ENCODE data around the gene RABL2A.
"Not testable (repeated sequence)": the region's sequence is repeated elsewhere in the genome, so short reads cannot be mapped to it uniquely, and the experiment has no call there.

Gene RABL2A

GRCh38 chr2:113626616-113627330 is at the start of gene RABL2A:
RABL2A (plus strand) TSS chr2:113627266; CDS start chr2:113628607, 1,341 bp downstream.
- DNase-seq (ENCODE audit: low spot score) (peak; percentile 76), ATAC-seq (ENCODE audit: low read depth) (peak; percentile 95)
- not testable (repeated sequence) for H3K27me3 ChIP-seq (ENCODE audit: insufficient read depth, poor library complexity, severe bottlenecking); H3K36me3 ChIP-seq (ENCODE audit: low read depth); H3K4me1 ChIP-seq (ENCODE audit: insufficient read depth, poor library complexity, severe bottlenecking); H3K9me3 ChIP-seq (ENCODE audit: severe bottlenecking); H3K27ac ChIP-seq (ENCODE audit: poor library complexity, severe bottlenecking)
- H3K4me3 ChIP-seq (ENCODE audit: severe bottlenecking): peak within 1 kb of the TSS; percentile 53

DNA sequence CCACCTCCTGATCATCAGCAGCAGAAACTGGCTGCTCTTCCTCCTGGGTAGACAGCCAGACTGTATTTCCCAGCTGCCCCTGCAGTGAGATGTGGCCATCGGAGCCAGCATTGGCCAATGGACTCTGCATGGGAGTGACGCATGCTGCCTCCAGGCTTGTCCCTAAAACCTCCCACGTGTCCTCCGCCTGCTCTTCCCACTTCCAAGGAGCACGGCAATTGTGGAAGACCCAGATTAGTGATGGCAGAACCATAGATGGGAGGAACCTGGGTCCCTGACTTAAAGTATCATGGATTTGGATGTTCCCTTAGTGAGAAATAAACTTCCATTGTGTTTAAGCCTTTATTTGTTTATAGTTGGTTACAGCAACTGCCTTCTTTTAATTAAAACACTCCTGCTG is 48.6 kb upstream of the RABL2A start:
- DNase-seq (ENCODE audit: low spot score); H3K27ac ChIP-seq (ENCODE audit: poor library complexity, severe bottlenecking); H3K9me3 ChIP-seq (ENCODE audit: severe bottlenecking); H3K27me3 ChIP-seq (ENCODE audit: insufficient read depth, poor library complexity, severe bottlenecking); H3K36me3 ChIP-seq (ENCODE audit: low read depth); H3K4me1 ChIP-seq (ENCODE audit: insufficient read depth, poor library complexity, severe bottlenecking); ATAC-seq (ENCODE audit: low read depth); H3K4me3 ChIP-seq (ENCODE audit: severe bottlenecking): not testable (repeated sequence)

DNA sequence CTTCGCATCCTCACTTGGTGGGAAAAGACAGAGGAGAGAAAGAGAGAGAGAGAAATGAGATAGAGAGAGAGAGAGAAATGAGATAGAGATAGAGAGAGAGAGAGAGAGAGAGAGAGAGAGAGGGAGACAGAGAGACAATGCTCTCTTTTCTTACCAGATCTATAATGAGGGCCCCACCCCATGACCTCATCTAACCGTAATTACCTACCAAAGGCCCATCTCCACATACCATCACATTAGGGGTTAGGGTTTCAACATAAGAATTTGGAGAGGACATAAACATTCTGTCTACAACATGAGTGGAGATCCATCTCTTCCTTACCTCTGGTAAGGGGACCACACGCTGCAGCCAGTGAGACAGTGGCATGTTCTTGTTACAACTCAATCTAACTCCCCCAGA is 44.6 kb upstream of the RABL2A start:
- not testable (repeated sequence) for H3K4me1 ChIP-seq (ENCODE audit: insufficient read depth, poor library complexity, severe bottlenecking); ATAC-seq (ENCODE audit: low read depth); H3K27me3 ChIP-seq (ENCODE audit: insufficient read depth, poor library complexity, severe bottlenecking); DNase-seq (ENCODE audit: low spot score); H3K36me3 ChIP-seq (ENCODE audit: low read depth); H3K4me3 ChIP-seq (ENCODE audit: severe bottlenecking); H3K9me3 ChIP-seq (ENCODE audit: severe bottlenecking); H3K27ac ChIP-seq (ENCODE audit: poor library complexity, severe bottlenecking)

- H3K27ac ChIP-seq (ENCODE audit: poor library complexity, severe bottlenecking): peak overlapping the region; percentile 33
- H3K27me3 ChIP-seq (ENCODE audit: insufficient read depth, poor library complexity, severe bottlenecking); H3K4me1 ChIP-seq (ENCODE audit: insufficient read depth, poor library complexity, severe bottlenecking); H3K9me3 ChIP-seq (ENCODE audit: severe bottlenecking); H3K36me3 ChIP-seq (ENCODE audit: low read depth); ATAC-seq (ENCODE audit: low read depth): not testable (repeated sequence)
- DNase-seq (ENCODE audit: low spot score): peak; percentile 84
- H3K4me3 ChIP-seq (ENCODE audit: severe bottlenecking): peak overlapping the region; percentile 46
These were observed 43.4 kb upstream of the RABL2A start for GRCh38 chr2:113583521-113584225.

- Histone ChIP-seq H3K4me3 (ENCODE audit: severe bottlenecking) (peak overlapping the region; percentile 46), H3K27ac (ENCODE audit: poor library complexity, severe bottlenecking) (peak overlapping the region; percentile 33)
- H3K9me3 ChIP-seq (ENCODE audit: severe bottlenecking); ATAC-seq (ENCODE audit: low read depth); DNase-seq (ENCODE audit: low spot score); H3K27me3 ChIP-seq (ENCODE audit: insufficient read depth, poor library complexity, severe bottlenecking); H3K36me3 ChIP-seq (ENCODE audit: low read depth); H3K4me1 ChIP-seq (ENCODE audit: insufficient read depth, poor library complexity, severe bottlenecking): not testable (repeated sequence)
These were observed 42.6 kb upstream of the RABL2A start for GRCh38 chr2:113584311-113585092.

DNA sequence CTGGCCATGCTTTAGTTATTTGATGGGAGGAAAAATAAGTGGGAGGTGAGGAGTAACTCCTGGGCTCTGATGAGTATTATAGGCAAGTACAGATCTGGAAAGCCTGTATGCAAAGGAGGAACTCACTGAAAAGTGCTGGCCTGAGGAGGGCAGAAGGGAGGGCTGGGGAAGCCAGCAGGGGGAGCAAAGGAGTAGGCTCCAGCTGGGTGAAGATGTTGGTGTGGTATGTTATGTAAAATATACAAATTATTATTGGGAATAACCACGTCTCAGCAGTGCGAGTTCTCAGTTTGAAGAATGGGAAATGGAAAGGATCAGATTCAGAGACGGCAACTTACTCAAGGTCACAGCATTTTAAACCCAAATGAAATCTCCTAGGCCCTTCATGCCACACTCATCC is 39.9 kb upstream of the RABL2A start:
- not testable (repeated sequence) for H3K4me3 ChIP-seq (ENCODE audit: severe bottlenecking); H3K27me3 ChIP-seq (ENCODE audit: insufficient read depth, poor library complexity, severe bottlenecking); H3K4me1 ChIP-seq (ENCODE audit: insufficient read depth, poor library complexity, severe bottlenecking); ATAC-seq (ENCODE audit: low read depth); H3K9me3 ChIP-seq (ENCODE audit: severe bottlenecking); DNase-seq (ENCODE audit: low spot score); H3K27ac ChIP-seq (ENCODE audit: poor library complexity, severe bottlenecking); H3K36me3 ChIP-seq (ENCODE audit: low read depth)
- TF ChIP-seq, protein P1, sequence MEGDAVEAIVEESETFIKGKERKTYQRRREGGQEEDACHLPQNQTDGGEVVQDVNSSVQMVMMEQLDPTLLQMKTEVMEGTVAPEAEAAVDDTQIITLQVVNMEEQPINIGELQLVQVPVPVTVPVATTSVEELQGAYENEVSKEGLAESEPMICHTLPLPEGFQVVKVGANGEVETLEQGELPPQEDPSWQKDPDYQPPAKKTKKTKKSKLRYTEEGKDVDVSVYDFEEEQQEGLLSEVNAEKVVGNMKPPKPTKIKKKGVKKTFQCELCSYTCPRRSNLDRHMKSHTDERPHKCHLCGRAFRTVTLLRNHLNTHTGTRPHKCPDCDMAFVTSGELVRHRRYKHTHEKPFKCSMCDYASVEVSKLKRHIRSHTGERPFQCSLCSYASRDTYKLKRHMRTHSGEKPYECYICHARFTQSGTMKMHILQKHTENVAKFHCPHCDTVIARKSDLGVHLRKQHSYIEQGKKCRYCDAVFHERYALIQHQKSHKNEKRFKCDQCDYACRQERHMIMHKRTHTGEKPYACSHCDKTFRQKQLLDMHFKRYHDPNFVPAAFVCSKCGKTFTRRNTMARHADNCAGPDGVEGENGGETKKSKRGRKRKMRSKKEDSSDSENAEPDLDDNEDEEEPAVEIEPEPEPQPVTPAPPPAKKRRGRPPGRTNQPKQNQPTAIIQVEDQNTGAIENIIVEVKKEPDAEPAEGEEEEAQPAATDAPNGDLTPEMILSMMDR (IDR thresholded peaks at IDR 0.05; ENCODE audit: poor library complexity, severe bottlenecking): peak; percentile 41

- not testable (repeated sequence) for H3K36me3 ChIP-seq (ENCODE audit: low read depth); H3K27me3 ChIP-seq (ENCODE audit: insufficient read depth, poor library complexity, severe bottlenecking); H3K9me3 ChIP-seq (ENCODE audit: severe bottlenecking); H3K4me3 ChIP-seq (ENCODE audit: severe bottlenecking); DNase-seq (ENCODE audit: low spot score); ATAC-seq (ENCODE audit: low read depth); H3K4me1 ChIP-seq (ENCODE audit: insufficient read depth, poor library complexity, severe bottlenecking); H3K27ac ChIP-seq (ENCODE audit: poor library complexity, severe bottlenecking)
These were observed 37.5 kb upstream of the RABL2A start for GRCh38 chr2:113589591-113589990.

GRCh38 chr2:113591926-113592325 is 35.1 kb upstream of the RABL2A start:
- not testable (repeated sequence) for DNase-seq (ENCODE audit: low spot score); H3K4me3 ChIP-seq (ENCODE audit: severe bottlenecking); H3K27me3 ChIP-seq (ENCODE audit: insufficient read depth, poor library complexity, severe bottlenecking); H3K27ac ChIP-seq (ENCODE audit: poor library complexity, severe bottlenecking); H3K9me3 ChIP-seq (ENCODE audit: severe bottlenecking); H3K36me3 ChIP-seq (ENCODE audit: low read depth); H3K4me1 ChIP-seq (ENCODE audit: insufficient read depth, poor library complexity, severe bottlenecking); ATAC-seq (ENCODE audit: low read depth)

GRCh38 chr2:113593280-113593679 is 33.8 kb upstream of the RABL2A start:
- H3K36me3 ChIP-seq (ENCODE audit: low read depth); H3K4me1 ChIP-seq (ENCODE audit: insufficient read depth, poor library complexity, severe bottlenecking); H3K9me3 ChIP-seq (ENCODE audit: severe bottlenecking); DNase-seq (ENCODE audit: low spot score); H3K27me3 ChIP-seq (ENCODE audit: insufficient read depth, poor library complexity, severe bottlenecking); H3K27ac ChIP-seq (ENCODE audit: poor library complexity, severe bottlenecking); ATAC-seq (ENCODE audit: low read depth); H3K4me3 ChIP-seq (ENCODE audit: severe bottlenecking): not testable (repeated sequence)

GRCh38 chr2:113595725-113596124 is 31.3 kb upstream of the RABL2A start:
- not testable (repeated sequence) for H3K4me1 ChIP-seq (ENCODE audit: insufficient read depth, poor library complexity, severe bottlenecking); H3K27ac ChIP-seq (ENCODE audit: poor library complexity, severe bottlenecking); H3K4me3 ChIP-seq (ENCODE audit: severe bottlenecking); H3K36me3 ChIP-seq (ENCODE audit: low read depth); H3K9me3 ChIP-seq (ENCODE audit: severe bottlenecking); DNase-seq (ENCODE audit: low spot score); H3K27me3 ChIP-seq (ENCODE audit: insufficient read depth, poor library complexity, severe bottlenecking); ATAC-seq (ENCODE audit: low read depth)
